Testis (tissue), 2 donors: ENCODE results near the gene NACA.

Source experiments
- POLR2A ChIP-seq: fragments of 450-650 bp; IDR thresholded peaks from one replicate; pipeline ENCODE4 v1.6.1; 2017; ENCODE audit warnings: antibody characterized with exemption, mild to moderate bottlenecking, moderate library complexity
- TF ChIP-seq, protein P1 (sequence below), 3 experiments: fragments of 450-650 bp in 2 of 3; fragments of 200-600 bp in 1 of 3; sonication (generic) in 1 of 3; IDR thresholded peaks; one replicate each; pipeline ENCODE4 v1.5.1; 2016 to 2019; ENCODE audit warnings: antibody characterized with exemption in 3 of 3, mild to moderate bottlenecking in 2 of 3, moderate library complexity in 1 of 3

DNA sequence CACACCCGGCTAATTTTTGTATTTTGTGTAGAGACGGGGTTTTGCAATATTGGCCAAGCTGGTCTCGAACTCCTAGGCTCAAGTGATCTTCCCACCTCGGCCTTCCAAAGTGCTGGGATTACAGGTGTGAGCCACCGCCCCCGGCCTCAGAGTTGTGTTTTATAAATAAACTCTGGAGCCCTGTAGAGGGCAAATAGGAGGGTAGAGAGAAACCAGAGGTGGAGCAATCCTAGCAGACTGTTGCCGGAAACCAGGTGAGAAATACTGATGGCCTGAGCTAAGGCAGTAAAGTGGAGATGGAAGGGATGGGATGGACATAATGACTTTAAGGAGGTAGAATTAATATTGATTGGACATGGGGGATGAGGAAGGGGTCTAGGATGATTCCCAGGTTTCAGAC, 35.4 kb upstream of the NACA start:
- TF ChIP-seq, protein P1, sequence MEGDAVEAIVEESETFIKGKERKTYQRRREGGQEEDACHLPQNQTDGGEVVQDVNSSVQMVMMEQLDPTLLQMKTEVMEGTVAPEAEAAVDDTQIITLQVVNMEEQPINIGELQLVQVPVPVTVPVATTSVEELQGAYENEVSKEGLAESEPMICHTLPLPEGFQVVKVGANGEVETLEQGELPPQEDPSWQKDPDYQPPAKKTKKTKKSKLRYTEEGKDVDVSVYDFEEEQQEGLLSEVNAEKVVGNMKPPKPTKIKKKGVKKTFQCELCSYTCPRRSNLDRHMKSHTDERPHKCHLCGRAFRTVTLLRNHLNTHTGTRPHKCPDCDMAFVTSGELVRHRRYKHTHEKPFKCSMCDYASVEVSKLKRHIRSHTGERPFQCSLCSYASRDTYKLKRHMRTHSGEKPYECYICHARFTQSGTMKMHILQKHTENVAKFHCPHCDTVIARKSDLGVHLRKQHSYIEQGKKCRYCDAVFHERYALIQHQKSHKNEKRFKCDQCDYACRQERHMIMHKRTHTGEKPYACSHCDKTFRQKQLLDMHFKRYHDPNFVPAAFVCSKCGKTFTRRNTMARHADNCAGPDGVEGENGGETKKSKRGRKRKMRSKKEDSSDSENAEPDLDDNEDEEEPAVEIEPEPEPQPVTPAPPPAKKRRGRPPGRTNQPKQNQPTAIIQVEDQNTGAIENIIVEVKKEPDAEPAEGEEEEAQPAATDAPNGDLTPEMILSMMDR (IDR thresholded peaks at IDR 0.05) = no peak
- no peak for TF ChIP-seq POLR2A
